PC-3 (cell line): ENCODE data around the gene GRIN1.

Experiments used
- EZH2 ChIP-seq: fragments of 300-600 bp; sonication (generic); IDR thresholded peaks from one replicate; pipeline ENCODE4 v1.6.1; 2017; ENCODE audit warnings: antibody characterized with exemption, mild to moderate bottlenecking, low read length; ENCODE audit not compliant: unreplicated experiment
- TF ChIP-seq, protein P1 (sequence below): fragments of 300-600 bp; sonication (generic); conservative IDR thresholded peaks from 2 replicates; pipeline ENCODE4 v1.5.1; 2017; ENCODE audit warnings: antibody characterized with exemption, low read depth, mild to moderate bottlenecking, low read length

DNA sequence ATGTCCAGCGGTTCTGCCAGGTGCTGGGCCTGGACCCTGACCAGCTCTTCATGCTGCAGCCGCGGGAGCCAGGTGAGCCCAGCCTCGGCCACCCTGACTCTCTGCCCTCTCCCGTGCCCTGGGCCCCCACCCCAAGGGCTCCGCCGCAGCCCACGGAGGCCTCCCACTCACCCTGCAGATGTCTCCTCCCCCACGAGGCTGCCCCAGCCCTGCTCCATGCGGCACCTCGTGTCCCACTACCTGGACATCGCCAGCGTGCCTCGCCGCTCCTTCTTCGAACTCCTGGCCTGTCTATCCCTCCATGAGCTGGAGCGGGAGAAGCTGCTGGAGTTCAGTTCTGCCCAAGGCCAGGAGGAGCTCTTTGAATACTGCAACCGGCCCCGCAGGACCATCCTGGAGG is 75.7 kb downstream of the GRIN1 start:
- TF ChIP-seq, protein P1, sequence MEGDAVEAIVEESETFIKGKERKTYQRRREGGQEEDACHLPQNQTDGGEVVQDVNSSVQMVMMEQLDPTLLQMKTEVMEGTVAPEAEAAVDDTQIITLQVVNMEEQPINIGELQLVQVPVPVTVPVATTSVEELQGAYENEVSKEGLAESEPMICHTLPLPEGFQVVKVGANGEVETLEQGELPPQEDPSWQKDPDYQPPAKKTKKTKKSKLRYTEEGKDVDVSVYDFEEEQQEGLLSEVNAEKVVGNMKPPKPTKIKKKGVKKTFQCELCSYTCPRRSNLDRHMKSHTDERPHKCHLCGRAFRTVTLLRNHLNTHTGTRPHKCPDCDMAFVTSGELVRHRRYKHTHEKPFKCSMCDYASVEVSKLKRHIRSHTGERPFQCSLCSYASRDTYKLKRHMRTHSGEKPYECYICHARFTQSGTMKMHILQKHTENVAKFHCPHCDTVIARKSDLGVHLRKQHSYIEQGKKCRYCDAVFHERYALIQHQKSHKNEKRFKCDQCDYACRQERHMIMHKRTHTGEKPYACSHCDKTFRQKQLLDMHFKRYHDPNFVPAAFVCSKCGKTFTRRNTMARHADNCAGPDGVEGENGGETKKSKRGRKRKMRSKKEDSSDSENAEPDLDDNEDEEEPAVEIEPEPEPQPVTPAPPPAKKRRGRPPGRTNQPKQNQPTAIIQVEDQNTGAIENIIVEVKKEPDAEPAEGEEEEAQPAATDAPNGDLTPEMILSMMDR = no peak
- no peak for TF ChIP-seq EZH2
